GM21529 (cell line): Measurements from ENCODE around the gene SPAG9.

Experiments used
- ATAC-seq: cut with Tn5 transposase; IDR thresholded peaks from one replicate; pipeline ENCODE4 v1.9.1; 2021; ENCODE audit not compliant: unreplicated experiment

The SPAG9 gene

GRCh38 chr17:50957600-50958575 is 162.8 kb downstream of the SPAG9 start:
- no peak for ATAC-seq

- ATAC-seq, result peak; percentile 69
These were observed 163.7 kb downstream of the SPAG9 start for GRCh38 chr17:50956750-50957523.

- ATAC-seq, result no peak
These were observed 164.3 kb downstream of the SPAG9 start for GRCh38 chr17:50956409-50956749.

- no peak for ATAC-seq
These were observed 165.0 kb downstream of the SPAG9 start for GRCh38 chr17:50955667-50956120.

- ATAC-seq, result no peak
These were observed 165.5 kb downstream of the SPAG9 start for GRCh38 chr17:50955160-50955559.

GRCh38 chr17:50954641-50955121 is 166.0 kb downstream of the SPAG9 start:
- ATAC-seq, result no peak

- no peak for ATAC-seq
These were observed 166.7 kb downstream of the SPAG9 start for GRCh38 chr17:50953831-50954601.

- no peak for ATAC-seq
These were observed 167.2 kb downstream of the SPAG9 start for GRCh38 chr17:50953518-50953830.

- ATAC-seq, result no peak
These were observed 167.8 kb downstream of the SPAG9 start for GRCh38 chr17:50952889-50953288.

GRCh38 chr17:50952013-50952412 is 168.7 kb downstream of the SPAG9 start:
- no peak for ATAC-seq

GRCh38 chr17:50949989-50950877 is 170.4 kb downstream of the SPAG9 start:
- peak; percentile 64 for ATAC-seq

GRCh38 chr17:50949128-50949988 is 171.3 kb downstream of the SPAG9 start:
- no peak for ATAC-seq

- ATAC-seq, result no peak
These were observed 172.0 kb downstream of the SPAG9 start for GRCh38 chr17:50948711-50949110.

- no peak for ATAC-seq
These were observed 172.7 kb downstream of the SPAG9 start for GRCh38 chr17:50947782-50948543.

GRCh38 chr17:50946891-50947781 is 173.5 kb downstream of the SPAG9 start:
- no peak for ATAC-seq

- ATAC-seq, result no peak
These were observed 174.3 kb downstream of the SPAG9 start for GRCh38 chr17:50946223-50946890.

GRCh38 chr17:50945779-50946222 is 174.9 kb downstream of the SPAG9 start:
- no peak for ATAC-seq
